ENCODE results near the gene CD177. TPM values are rescaled to one million over a fixed set of nuclear protein-coding genes. Genes with fewer than 3 reads are reported as not detected.

The CD177 gene
- total and polyA plus RNA-seq, 2 donors (not counting 3 experiments of a cell fraction or from before 2014, with no cell fraction given), result 0.18 TPM; not detected in 1

GRCh38 chr19:43412441-43412840, 59.0 kb downstream of the CD177 start:
- dilution Hi-C loops (cut with MboI; ENCODE audit: extremely low pct_ligation_motif_present, low sequenced_read_pairs), result no loop called here

More at GRCh38 chr19:43412441-43412840, 59.0 kb downstream of the CD177 start:
- H2AFZ ChIP-seq (ENCODE audit: low read depth, low read length), result no peak overlapping the region
- H3K9ac ChIP-seq (replicated peaks; ENCODE audit: extremely low read depth, insufficient read depth, low read length), result no peak overlapping the region
- no peak for FAIRE-seq
- no peaks in the 10 kb centered on the region for H3K4me1 ChIP-seq (ENCODE audit: control insufficient read depth, extremely low read depth, insufficient read depth, low read length)
- H4K20me1 ChIP-seq (replicated peaks; ENCODE audit: control insufficient read depth, extremely low read depth, insufficient read depth, low read length), result no peaks in the 10 kb centered on the region
- POLR2A ChIA-PET, result no interaction called here
- no peak overlapping the region for H3K4me3 ChIP-seq (replicated peaks in 1 of 3; ENCODE audit: insufficient read depth in 1 of 3, low read depth in 1 of 3, low read length in 3 of 3)
- H3K9me3 ChIP-seq (replicated peaks; ENCODE audit: control insufficient read depth, insufficient read depth, low read length), result no peaks in the 10 kb centered on the region
- DNase-seq (ENCODE audit: low read depth, low spot score), result no peak
- no peak overlapping the region for H3K27ac ChIP-seq (ENCODE audit: insufficient read depth, low read depth, low read length)
- H3K9me1 ChIP-seq (replicated peaks; ENCODE audit: control insufficient read depth, extremely low read depth, insufficient read depth, low read length), result no peaks in the 10 kb centered on the region
- CTCF ChIA-PET, result no interaction called here
- no TSS peak for BruUV-seq (replicated peaks)
- H3K27me3 ChIP-seq (ENCODE audit: control insufficient read depth in 2 of 2, insufficient read depth in 2 of 2, low read length in 2 of 2), result no peaks in the 10 kb centered on the region
- H3K4me2 ChIP-seq (ENCODE audit: insufficient read depth, low read length), result no peak overlapping the region
- intact Hi-C loops (cut with micrococcal nuclease), result no loop called here
- no peaks in the 10 kb centered on the region for H3K36me3 ChIP-seq (ENCODE audit: control insufficient read depth in 2 of 2, extremely low read depth in 1 of 2, insufficient read depth in 2 of 2, low read length in 2 of 2)
- no peaks in the 10 kb centered on the region for H3K79me2 ChIP-seq (ENCODE audit: control insufficient read depth, insufficient read depth, low read length)
- no peak for TF ChIP-seq MAX (IDR thresholded peaks at IDR 0.05; ENCODE audit: insufficient read depth, insufficient read length)
- no peak for TF ChIP-seq EZH2 (IDR thresholded peaks at IDR 0.05; ENCODE audit: borderline replicate concordance, low read depth, low read length, severe bottlenecking)
- no peak for TF ChIP-seq MYC (IDR thresholded peaks at IDR 0.05; ENCODE audit: low read depth, low read length)
- no peak for TF ChIP-seq CTCF (IDR thresholded peaks at IDR 0.05; ENCODE audit: extremely low read depth in 1 of 2, insufficient read depth in 1 of 2, low read depth in 1 of 2, low read length in 2 of 2)
- no peak for TF ChIP-seq FOS (IDR thresholded peaks at IDR 0.05; ENCODE audit: borderline replicate concordance, insufficient read depth, low read length)
- no peak for TF ChIP-seq JUN (IDR thresholded peaks at IDR 0.05; ENCODE audit: borderline replicate concordance, insufficient read depth, insufficient read length, low read depth)
- no peak for TF ChIP-seq GATA2 (IDR thresholded peaks at IDR 0.05; ENCODE audit: insufficient read depth, insufficient read length, low read depth, low read length)
- TF ChIP-seq POLR2AphosphoS5 (IDR thresholded peaks at IDR 0.05; ENCODE audit: insufficient read depth, low read depth, low read length), result no peak
- TF ChIP-seq POLR2A (IDR thresholded peaks at IDR 0.05; ENCODE audit: low read depth, low read length), result no peak

Other genes starting within 250 kb of the CD177 start
- not detected in 2 replicates for gene PSG5, start 167.2 kb upstream of the CD177 start, total RNA-seq
- not detected in 2 replicates for gene PSG5, start 167.2 kb upstream of the CD177 start, polyA plus RNA-seq
- 3.6 TPM in 1 of 2 replicates, not detected in the other for gene PSG4, start 148.0 kb upstream of the CD177 start, total RNA-seq
- 0.29 and 0.30 TPM in 2 replicates for gene PSG4, start 148.0 kb upstream of the CD177 start, polyA plus RNA-seq
- gene PSG9, start 84.2 kb upstream of the CD177 start, total RNA-seq, result not detected in 2 replicates
- not detected in 2 replicates for gene PSG9, start 84.2 kb upstream of the CD177 start, polyA plus RNA-seq
- gene TEX101, start 61.2 kb downstream of the CD177 start, total RNA-seq, result not detected in 2 replicates
- not detected in 2 replicates for gene TEX101, start 61.2 kb downstream of the CD177 start, polyA plus RNA-seq
- gene LYPD3, start 111.9 kb downstream of the CD177 start, total RNA-seq, result not detected in 2 replicates
- 0.37 and 0.52 TPM in 2 replicates for gene LYPD3, start 111.9 kb downstream of the CD177 start, polyA plus RNA-seq
- gene PHLDB3, start 151.1 kb downstream of the CD177 start, total RNA-seq, result 10.1 and 12.0 TPM in 2 replicates
- 5.5 and 5.6 TPM in 2 replicates for gene PHLDB3, start 151.1 kb downstream of the CD177 start, polyA plus RNA-seq
- gene ETHE1, start 173.5 kb downstream of the CD177 start, total RNA-seq, result 29.4 and 34.5 TPM in 2 replicates
- gene ETHE1, start 173.5 kb downstream of the CD177 start, polyA plus RNA-seq, result 124 and 165 TPM in 2 replicates
- gene ZNF575, start 179.5 kb downstream of the CD177 start, total RNA-seq, result 1.4 and 3.0 TPM in 2 replicates
- 0.57 and 0.80 TPM in 2 replicates for gene ZNF575, start 179.5 kb downstream of the CD177 start, polyA plus RNA-seq
- 37.3 and 39.3 TPM in 2 replicates for gene XRCC1, start 221.8 kb downstream of the CD177 start, total RNA-seq
- gene XRCC1, start 221.8 kb downstream of the CD177 start, polyA plus RNA-seq, result 24.2 and 29.5 TPM in 2 replicates
- 2.6 and 5.5 TPM in 2 replicates for gene PINLYP, start 222.1 kb downstream of the CD177 start, total RNA-seq
- gene PINLYP, start 222.1 kb downstream of the CD177 start, polyA plus RNA-seq, result 4.8 and 5.5 TPM in 2 replicates
- 33.2 and 34.1 TPM in 2 replicates for gene IRGQ, start 242.4 kb downstream of the CD177 start, total RNA-seq
- gene IRGQ, start 242.4 kb downstream of the CD177 start, polyA plus RNA-seq, result 15.8 and 16.0 TPM in 2 replicates
- gene ZNF576, start 242.9 kb downstream of the CD177 start, total RNA-seq, result 19.5 and 20.3 TPM in 2 replicates
- gene ZNF576, start 242.9 kb downstream of the CD177 start, polyA plus RNA-seq, result 27.7 and 38.3 TPM in 2 replicates